Mononuclear cell (primary cell): ENCODE measurements around the gene ADCY2. TPM values are rescaled to one million over a fixed set of nuclear protein-coding genes. Genes with fewer than 3 reads are reported as not detected.

Experiments used
- H3K27me3 ChIP-seq: 2 replicates; pipeline ENCODE4 v1.6.0; 2011; ENCODE audit warnings: low read length, control low read depth; ENCODE audit not compliant: insufficient read depth
- H3K4me1 ChIP-seq: 2 replicates; pipeline ENCODE4 v1.5.1; 2011; ENCODE audit warnings: mild to moderate bottlenecking, low read length, control low read depth; ENCODE audit not compliant: insufficient read depth
- H3K4me3 ChIP-seq: 2 replicates; pipeline ENCODE4 v1.5.1; 2011; ENCODE audit warnings: mild to moderate bottlenecking, low read length, moderate library complexity
- H3K9me3 ChIP-seq: 2 replicates; pipeline ENCODE4 v1.5.1; 2011; ENCODE audit warnings: low read depth, mild to moderate bottlenecking, control low read depth, low read length
- total RNA-seq: library from RNA; depleted of rRNA; stranded (reverse); fragments of >200 nt; gene quantifications from one replicate; pipeline ENCODE4 v1.2.3, GENCODE V29; 2012

ADCY2 gene
- total RNA-seq, 1 donor, result under 0.01 TPM

DNA sequence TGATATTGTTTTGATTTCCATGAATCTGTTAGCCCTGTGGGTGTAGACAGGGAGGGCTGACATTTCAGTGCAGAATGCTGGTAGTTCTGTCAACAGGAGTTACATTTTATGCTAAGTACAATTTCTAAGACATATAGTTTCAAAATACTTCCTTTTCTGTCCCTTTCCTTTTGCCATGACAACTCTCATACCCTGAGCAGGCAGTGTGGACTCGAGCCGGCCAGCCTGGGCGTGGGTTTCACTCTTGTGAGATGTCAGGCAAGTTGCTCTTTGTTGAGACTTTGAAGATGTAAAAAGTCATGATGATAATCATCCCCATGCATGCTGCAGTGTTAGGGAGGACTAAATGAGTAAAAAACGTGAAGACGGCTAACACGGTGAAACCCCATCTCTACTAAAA is 257.1 kb downstream of the ADCY2 start:
- Histone ChIP-seq H3K27me3 (no peaks in the 10 kb centered on the region), H3K4me1 (no peaks in the 10 kb centered on the region), H3K4me3 (no peak overlapping the region), H3K9me3 (no peaks in the 10 kb centered on the region)

- Histone ChIP-seq H3K27me3 (no peaks in the 10 kb centered on the region), H3K4me1 (no peaks in the 10 kb centered on the region), H3K4me3 (no peak overlapping the region), H3K9me3 (no peaks in the 10 kb centered on the region)
Measured at GRCh38 chr5:7657153-7657552, 261.2 kb downstream of the ADCY2 start.

GRCh38 chr5:7659420-7659819 is 263.5 kb downstream of the ADCY2 start:
- H3K27me3 ChIP-seq, result no peaks in the 10 kb centered on the region
- no peak overlapping the region for H3K4me3 ChIP-seq
- no peaks in the 10 kb centered on the region for H3K9me3 ChIP-seq
- H3K4me1 ChIP-seq, result no peaks in the 10 kb centered on the region

GRCh38 chr5:7662289-7662688 is 266.4 kb downstream of the ADCY2 start:
- no peaks in the 10 kb centered on the region for H3K27me3 ChIP-seq
- no peaks in the 10 kb centered on the region for H3K9me3 ChIP-seq
- no peaks in the 10 kb centered on the region for H3K4me1 ChIP-seq
- H3K4me3 ChIP-seq, result no peak overlapping the region

DNA sequence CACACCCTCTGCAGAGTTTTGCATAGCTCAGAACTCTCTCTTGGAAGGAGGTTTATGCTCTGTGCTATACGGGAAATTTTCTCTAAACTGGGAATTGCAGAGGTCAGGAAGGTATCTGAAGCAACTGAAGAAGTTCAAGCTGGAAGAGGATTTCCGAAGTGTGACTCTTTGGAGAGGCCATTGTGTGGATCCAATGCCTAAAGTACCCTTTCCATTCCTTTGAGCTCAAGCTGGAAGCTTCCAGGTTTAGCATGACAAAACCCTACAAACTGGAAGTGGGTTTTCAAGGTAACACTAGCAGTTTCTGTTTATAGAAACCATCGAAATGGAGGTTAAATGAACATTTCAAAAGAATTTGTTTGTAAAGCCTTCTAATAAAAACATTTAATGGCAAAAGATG is 267.9 kb downstream of the ADCY2 start:
- Histone ChIP-seq H3K4me3 (no peak overlapping the region), H3K27me3 (no peaks in the 10 kb centered on the region), H3K9me3 (no peaks in the 10 kb centered on the region), H3K4me1 (no peaks in the 10 kb centered on the region)

DNA sequence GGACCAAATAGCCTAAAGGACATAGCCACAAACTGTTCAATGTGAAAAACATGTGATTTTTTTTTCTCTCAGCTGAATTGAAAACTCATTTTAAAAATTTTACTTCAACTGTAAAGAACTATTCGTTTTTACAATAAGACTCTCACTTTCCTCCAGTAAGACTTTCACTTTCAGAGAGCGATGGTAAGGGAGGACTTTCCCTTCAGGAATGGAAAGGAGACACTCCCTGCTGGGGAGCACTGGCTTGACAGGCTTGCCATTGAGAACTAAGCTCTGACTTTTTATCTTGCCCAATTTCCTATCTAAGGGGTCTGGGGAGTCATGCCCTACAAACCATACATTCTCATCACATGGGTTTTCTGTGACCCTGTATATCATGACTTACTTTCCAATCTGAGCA is 268.3 kb downstream of the ADCY2 start:
- Histone ChIP-seq H3K4me1 (no peaks in the 10 kb centered on the region), H3K27me3 (no peaks in the 10 kb centered on the region), H3K4me3 (no peak overlapping the region), H3K9me3 (no peaks in the 10 kb centered on the region)

- Histone ChIP-seq H3K4me3 (no peak overlapping the region), H3K27me3 (no peaks in the 10 kb centered on the region), H3K4me1 (no peaks in the 10 kb centered on the region)
Measured at GRCh38 chr5:7667216-7667767, 271.4 kb downstream of the ADCY2 start.

GRCh38 chr5:7668161-7668560 is 272.2 kb downstream of the ADCY2 start:
- H3K4me1 ChIP-seq, result no peaks in the 10 kb centered on the region
- H3K4me3 ChIP-seq, result no peak overlapping the region
- H3K27me3 ChIP-seq, result no peaks in the 10 kb centered on the region
- H3K9me3 ChIP-seq, result no peaks in the 10 kb centered on the region

More at GRCh38 chr5:7667216-7667767, 271.4 kb downstream of the ADCY2 start:
- no peaks in the 10 kb centered on the region for H3K9me3 ChIP-seq

DNA sequence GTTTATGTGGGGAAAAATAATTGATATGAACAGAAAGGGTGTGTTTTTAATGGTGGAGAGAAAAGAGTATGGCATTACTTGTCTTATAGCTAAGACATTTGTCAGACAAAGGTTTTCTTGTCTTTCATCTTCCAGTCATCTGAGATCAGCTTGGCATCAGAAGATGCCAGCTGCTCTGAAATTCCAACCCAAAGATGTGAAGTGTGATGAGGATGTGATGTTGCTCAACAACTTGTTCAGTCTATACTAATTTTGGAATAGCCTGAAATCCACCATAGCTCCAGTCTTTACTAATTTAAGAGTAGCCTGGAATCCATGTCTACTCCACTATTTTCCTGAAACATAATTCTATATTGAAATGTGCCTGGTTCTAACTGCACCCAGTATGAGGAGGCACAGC is 272.7 kb downstream of the ADCY2 start:
- H3K27me3 ChIP-seq, result no peaks in the 10 kb centered on the region
- H3K9me3 ChIP-seq, result no peaks in the 10 kb centered on the region
- H3K4me1 ChIP-seq, result no peaks in the 10 kb centered on the region
- no peak overlapping the region for H3K4me3 ChIP-seq

- Histone ChIP-seq H3K9me3 (no peaks in the 10 kb centered on the region), H3K4me1 (no peaks in the 10 kb centered on the region), H3K4me3 (no peak overlapping the region), H3K27me3 (no peaks in the 10 kb centered on the region)
Measured at GRCh38 chr5:7671381-7671993, 275.5 kb downstream of the ADCY2 start.

DNA sequence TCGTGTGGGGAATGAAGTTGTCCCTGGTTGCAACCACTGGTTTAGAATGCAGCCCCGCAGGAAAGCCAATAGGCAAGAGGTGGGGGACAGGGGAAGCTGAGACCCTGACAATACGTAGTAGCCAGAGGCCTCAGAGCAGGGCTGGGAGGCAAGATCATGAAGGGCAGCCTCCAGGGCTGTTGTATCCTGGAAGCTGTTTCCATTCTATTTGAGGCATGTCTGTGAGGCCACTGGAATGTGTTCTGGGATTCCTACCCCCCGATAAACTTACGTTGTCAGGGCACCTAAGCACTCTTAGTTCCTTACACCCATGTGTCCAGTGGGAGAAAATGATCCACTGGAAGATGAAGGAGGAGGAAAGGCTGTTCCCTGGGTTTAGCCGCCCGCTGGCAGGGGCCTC is 277.7 kb downstream of the ADCY2 start:
- Histone ChIP-seq H3K27me3 (no peaks in the 10 kb centered on the region), H3K4me3 (no peak overlapping the region), H3K9me3 (no peaks in the 10 kb centered on the region), H3K4me1 (no peaks in the 10 kb centered on the region)

DNA sequence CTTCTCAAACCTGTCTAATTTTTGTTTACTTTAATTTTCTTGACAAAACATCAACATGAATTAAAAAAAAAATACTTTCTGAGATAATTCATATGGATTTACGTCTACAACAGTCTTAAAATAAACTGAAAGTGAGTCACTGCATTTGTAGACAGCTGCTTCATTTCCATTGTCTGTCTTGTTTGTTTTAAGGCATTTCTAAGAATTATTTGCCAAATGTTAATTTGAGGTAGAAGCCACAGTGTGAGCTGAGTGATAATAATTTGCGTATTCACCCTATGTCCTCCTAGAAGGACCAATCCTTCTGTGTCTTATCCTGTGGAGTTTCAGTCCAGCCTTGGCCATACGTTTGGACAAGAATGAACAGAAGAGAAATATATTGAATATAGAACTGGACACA is 280.5 kb downstream of the ADCY2 start:
- Histone ChIP-seq H3K4me1 (no peaks in the 10 kb centered on the region), H3K9me3 (no peaks in the 10 kb centered on the region), H3K27me3 (no peaks in the 10 kb centered on the region), H3K4me3 (no peak overlapping the region)

DNA sequence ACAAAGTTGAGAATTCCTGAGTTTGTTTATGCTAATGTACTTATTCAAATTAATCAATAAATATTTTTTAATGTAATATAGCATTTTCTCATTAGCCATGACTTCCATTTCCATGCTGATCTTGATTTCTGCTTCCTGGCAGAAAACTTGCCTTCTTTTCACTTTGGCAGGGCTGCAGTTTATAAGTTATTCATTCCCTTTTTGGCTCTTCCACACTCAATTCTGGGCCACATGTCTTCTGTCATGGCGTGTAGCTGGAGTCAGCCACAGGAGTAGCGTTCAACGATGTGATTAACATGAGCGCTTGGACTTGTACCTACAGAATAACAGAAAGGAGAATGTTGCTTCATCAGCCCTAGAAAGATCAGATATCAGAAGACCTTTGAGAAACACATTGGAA is 282.1 kb downstream of the ADCY2 start:
- no peak overlapping the region for H3K4me3 ChIP-seq
- no peaks in the 10 kb centered on the region for H3K4me1 ChIP-seq
- no peaks in the 10 kb centered on the region for H3K27me3 ChIP-seq
- no peaks in the 10 kb centered on the region for H3K9me3 ChIP-seq

DNA sequence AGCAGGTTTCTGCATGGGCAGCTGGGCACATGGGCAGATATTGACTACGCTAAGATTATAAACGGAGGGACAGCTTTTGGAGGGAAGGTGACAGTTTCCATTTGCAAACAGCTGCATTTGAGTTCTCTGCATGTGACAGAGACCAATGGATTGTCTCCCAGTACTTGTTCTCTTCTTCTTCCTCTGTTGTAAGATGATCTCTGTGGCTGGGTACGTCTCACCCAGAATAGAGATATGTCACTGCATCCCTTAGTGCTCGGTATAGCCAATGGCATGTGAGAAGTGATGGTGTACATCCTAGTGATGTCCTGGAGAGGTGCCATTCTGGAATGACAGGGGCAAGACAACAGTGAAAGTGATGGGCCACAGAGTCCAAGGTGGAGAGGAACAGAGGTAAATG is 283.7 kb downstream of the ADCY2 start:
- Histone ChIP-seq H3K4me1 (no peaks in the 10 kb centered on the region), H3K4me3 (no peak overlapping the region), H3K9me3 (no peaks in the 10 kb centered on the region), H3K27me3 (no peaks in the 10 kb centered on the region)

DNA sequence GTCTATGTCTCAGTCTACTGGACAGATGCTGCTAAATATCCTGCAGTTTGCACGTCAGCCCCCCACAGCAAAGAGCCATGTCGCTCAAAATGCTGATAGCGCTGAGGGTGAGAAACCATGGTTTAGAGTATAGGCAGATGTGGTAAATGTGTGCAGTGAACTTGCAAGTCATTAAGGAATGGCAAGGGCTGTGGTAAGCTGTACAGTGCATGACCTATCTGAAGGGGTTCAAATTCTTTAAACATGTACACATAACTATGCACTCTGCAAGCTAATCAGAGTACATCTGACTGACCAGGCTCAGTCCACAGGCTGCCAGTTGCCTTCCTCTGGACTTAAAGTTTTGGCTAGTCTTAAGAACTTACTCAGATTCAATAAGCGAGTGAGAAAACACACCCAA is 284.3 kb downstream of the ADCY2 start:
- Histone ChIP-seq H3K4me1 (no peaks in the 10 kb centered on the region), H3K9me3 (no peaks in the 10 kb centered on the region), H3K27me3 (no peaks in the 10 kb centered on the region), H3K4me3 (no peak overlapping the region)

DNA sequence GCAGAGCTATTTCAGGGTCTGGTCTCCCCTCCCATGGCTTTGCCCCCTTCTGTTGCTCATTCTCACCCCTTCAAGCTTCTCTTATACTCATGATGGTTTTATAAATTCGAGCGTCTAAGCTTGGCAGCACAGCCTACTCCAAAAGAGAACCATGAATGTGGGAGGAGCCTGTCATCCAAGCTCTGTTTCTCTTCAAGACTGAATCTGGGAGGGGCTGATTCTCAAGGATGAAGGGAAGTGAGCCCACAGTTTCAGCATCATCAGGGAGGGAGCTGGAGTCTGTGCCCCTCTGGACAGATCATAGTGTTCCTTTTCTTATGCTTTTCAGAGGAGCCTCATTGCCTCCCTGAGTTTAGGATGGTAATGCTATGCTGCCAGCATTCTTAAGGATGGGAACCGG is 286.4 kb downstream of the ADCY2 start:
- Histone ChIP-seq H3K4me1 (no peaks in the 10 kb centered on the region), H3K27me3 (no peaks in the 10 kb centered on the region), H3K9me3 (no peaks in the 10 kb centered on the region), H3K4me3 (no peak overlapping the region)
